WERI-Rb-1 (cell line): ENCODE results near the gene ENTPD8.

Experiments
- DNase-seq: peaks from one replicate; pipeline ENCODE4 v3.0.0-alpha.2; 2020
- H3K27ac ChIP-seq: fragments of 250-450 bp; sonication (Bioruptor Pico); 2 replicates; pipeline ENCODE4 v1.5.1; 2020; ENCODE audit warnings: mild to moderate bottlenecking, moderate library complexity
- H3K27me3 ChIP-seq: fragments of 250-450 bp; sonication (Bioruptor Pico); 2 replicates; pipeline ENCODE4 v1.5.1; 2021; ENCODE audit warnings: mild to moderate bottlenecking, low read depth, moderate library complexity; ENCODE audit not compliant: insufficient read depth, severe bottlenecking
- H3K36me3 ChIP-seq: fragments of 250-450 bp; sonication (Bioruptor Pico); 2 replicates; pipeline ENCODE4 v1.5.1; 2020; ENCODE audit warnings: mild to moderate bottlenecking, moderate library complexity
- H3K4me3 ChIP-seq: 2 replicates; pipeline ENCODE4 v1.5.1; 2011; ENCODE audit warnings: low read depth, mild to moderate bottlenecking, control low read depth, low read length
- H3K9me3 ChIP-seq: fragments of 250-450 bp; sonication (Bioruptor Pico); 2 replicates; pipeline ENCODE4 v1.5.1; 2021; ENCODE audit warnings: mild to moderate bottlenecking, moderate library complexity; ENCODE audit not compliant: severe bottlenecking
- TF ChIP-seq, protein P1 (sequence below): IDR thresholded peaks from 2 replicates; pipeline ENCODE4 v1.5.1; 2011; ENCODE audit warnings: low read depth, mild to moderate bottlenecking, control low read depth, inconsistent platforms, low read length

The ENTPD8 gene

DNA sequence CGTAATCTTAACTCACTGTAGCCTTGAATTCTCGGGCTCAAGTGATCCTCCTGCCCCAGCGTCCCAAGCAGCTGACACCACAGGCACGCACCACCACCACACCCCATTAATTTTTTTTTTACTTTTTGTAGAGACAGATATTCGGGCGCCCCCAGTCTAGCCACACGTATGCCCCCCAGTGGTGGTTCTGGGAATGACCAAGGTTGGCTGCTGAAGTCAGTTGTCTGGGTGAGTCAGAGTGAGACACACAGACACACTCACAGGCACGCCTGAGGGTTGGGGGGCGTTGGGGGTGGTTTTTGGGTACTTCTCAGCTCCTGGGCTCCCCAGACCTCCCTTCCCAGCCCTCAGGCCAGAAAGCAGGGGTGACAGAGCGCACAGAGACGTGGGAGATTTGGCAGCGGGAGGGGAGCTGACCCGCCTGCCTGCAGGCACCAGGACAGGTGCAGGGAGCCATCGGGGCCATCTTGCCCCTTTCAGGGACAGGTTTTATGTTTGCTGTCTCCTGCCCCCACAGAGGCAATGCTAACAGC lies 4.2 kb upstream of the ENTPD8 start:
- H3K4me3 ChIP-seq: peak overlapping the region; percentile 26
- TF ChIP-seq, protein P1, sequence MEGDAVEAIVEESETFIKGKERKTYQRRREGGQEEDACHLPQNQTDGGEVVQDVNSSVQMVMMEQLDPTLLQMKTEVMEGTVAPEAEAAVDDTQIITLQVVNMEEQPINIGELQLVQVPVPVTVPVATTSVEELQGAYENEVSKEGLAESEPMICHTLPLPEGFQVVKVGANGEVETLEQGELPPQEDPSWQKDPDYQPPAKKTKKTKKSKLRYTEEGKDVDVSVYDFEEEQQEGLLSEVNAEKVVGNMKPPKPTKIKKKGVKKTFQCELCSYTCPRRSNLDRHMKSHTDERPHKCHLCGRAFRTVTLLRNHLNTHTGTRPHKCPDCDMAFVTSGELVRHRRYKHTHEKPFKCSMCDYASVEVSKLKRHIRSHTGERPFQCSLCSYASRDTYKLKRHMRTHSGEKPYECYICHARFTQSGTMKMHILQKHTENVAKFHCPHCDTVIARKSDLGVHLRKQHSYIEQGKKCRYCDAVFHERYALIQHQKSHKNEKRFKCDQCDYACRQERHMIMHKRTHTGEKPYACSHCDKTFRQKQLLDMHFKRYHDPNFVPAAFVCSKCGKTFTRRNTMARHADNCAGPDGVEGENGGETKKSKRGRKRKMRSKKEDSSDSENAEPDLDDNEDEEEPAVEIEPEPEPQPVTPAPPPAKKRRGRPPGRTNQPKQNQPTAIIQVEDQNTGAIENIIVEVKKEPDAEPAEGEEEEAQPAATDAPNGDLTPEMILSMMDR: peak; percentile 74
- no peak overlapping the region for H3K27ac ChIP-seq
- DNase-seq: peak; percentile 84
- H3K9me3 ChIP-seq: no peaks in the 10 kb centered on the region
- H3K27me3 ChIP-seq: no peaks in the 10 kb centered on the region
- peaks cover 7% of the 10 kb centered on the region for H3K36me3 ChIP-seq

GRCh38 chr9:137444106-137444790 lies 3.1 kb upstream of the ENTPD8 start:
- Histone ChIP-seq H3K9me3 (no peaks in the 10 kb centered on the region), H3K27ac (no peak overlapping the region), H3K27me3 (no peaks in the 10 kb centered on the region), H3K36me3 (peaks cover 4% of the 10 kb centered on the region), H3K4me3 (no peak overlapping the region)
- TF ChIP-seq, protein P1: no peak
- no peak for DNase-seq

DNA sequence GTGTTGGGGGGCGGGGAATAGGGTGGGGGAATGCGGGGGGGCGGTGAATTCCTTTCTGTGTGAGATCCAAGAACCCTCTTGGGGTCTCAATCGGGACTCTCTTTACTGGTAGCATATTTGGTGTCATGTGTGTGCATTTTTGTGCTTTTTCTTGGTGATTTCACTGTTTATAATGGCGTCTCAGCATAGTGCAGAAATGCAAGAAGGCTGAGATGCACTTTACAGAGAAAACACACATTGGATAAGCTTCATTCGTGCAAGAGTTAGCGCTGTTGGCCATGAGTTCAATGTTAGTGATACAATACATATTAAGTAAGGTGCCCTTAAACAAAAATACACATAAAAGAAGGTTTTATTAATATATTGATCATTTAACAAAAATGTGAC lies 771 bp upstream of the ENTPD8 start:
- Histone ChIP-seq H3K9me3 (no peaks in the 10 kb centered on the region), H3K4me3 (peak overlapping the region; percentile 5; the same call in 1 of the 2 replicates), H3K36me3 (no peaks in the 10 kb centered on the region), H3K27me3 (no peaks in the 10 kb centered on the region), H3K27ac (no peak overlapping the region)
- DNase-seq: no peak
- TF ChIP-seq, protein P1: no peak

DNA sequence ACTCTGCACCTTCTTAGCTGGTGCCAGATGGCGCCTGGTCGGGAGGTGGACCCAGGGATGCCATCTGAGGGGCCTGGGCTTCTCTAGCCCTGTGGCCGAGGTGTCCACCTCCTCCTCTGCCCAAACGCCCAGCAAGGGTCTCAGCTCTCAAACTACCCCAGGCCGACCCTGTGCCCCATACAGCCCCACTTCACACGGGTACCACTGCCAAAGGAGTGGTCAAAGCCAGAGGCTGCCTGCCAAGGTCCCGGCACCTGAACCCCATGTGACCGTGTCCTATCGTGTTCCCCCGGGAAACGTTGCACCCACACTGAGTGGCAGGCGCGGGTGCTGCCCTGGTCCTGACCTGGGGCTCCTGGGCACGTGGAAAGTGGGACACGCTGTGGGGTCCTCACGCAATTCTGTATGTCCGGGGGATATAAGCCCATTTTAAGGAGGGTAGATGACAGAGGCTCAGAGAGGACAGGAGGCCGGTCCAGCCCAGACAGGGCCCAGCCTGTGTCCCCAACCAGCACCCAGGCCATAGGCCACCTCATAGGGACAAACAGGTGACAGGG lies 1.9 kb downstream of the ENTPD8 start:
- peak overlapping the region; percentile 81 for H3K27ac ChIP-seq
- H3K4me3 ChIP-seq: no peak overlapping the region
- TF ChIP-seq, protein P1: no peak
- peak; percentile 79 for DNase-seq
- no peaks in the 10 kb centered on the region for H3K9me3 ChIP-seq
- no peaks in the 10 kb centered on the region for H3K36me3 ChIP-seq
- H3K27me3 ChIP-seq: no peaks in the 10 kb centered on the region

DNA sequence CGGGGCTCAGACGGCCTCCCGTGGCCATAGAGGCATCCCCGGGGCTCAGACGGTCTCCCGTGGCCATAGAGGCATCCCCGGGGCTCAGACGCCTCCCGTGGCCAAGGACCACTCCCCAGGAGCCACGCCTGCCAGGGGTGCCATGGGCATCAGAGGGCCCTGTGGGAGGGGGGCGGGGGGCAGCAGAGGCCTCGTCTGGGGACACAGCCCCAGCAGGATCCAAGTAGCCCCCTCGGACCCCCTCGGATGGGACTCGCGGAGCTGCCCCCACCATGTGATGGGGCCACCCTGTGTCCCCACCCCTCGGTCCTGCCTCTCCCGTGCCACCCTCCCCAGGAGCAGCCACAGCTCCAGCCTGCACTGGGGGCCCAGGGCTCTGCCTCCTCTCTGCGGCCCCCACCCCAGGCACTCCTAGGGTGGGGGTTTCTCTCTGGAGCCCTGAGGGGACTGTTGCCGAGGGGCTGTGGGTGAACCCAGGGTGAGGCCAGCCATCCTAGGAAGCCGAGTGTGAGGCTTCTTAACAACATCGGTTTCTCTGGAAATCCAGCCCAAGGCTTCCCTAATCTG lies 2.5 kb downstream of the ENTPD8 start:
- no peaks in the 10 kb centered on the region for H3K9me3 ChIP-seq
- no peaks in the 10 kb centered on the region for H3K36me3 ChIP-seq
- H3K27me3 ChIP-seq: no peaks in the 10 kb centered on the region
- peak overlapping the region; percentile 81 for H3K27ac ChIP-seq
- TF ChIP-seq, protein P1: no peak
- no peak for DNase-seq
- H3K4me3 ChIP-seq: no peak overlapping the region; the same call in 1 of the 2 replicates
